GM12878 (cell line): ENCODE data around the gene CRYBA2. TPM values are rescaled to one million over a fixed set of nuclear protein-coding genes. Genes with fewer than 3 reads are reported as not detected.

Experiments
- ATAC-seq: fragments of 200-7000 bp; cut with Tn5 transposase; 3 replicates; pipeline ENCODE4 v1.9.1; 2020; ENCODE audit warnings: mild to moderate bottlenecking, moderate library complexity
- BruUV-seq: library from RNA; stranded (reverse); fragments of 400-500 nt; replicated peaks from 2 replicates; lab custom pipeline; 2021; lab: Mats Ljungman, UMichigan
- CTCF ChIA-PET: fragments of 300-600 bp; sonication (Branson Sonifier 250); formaldehyde crosslinking; extraction: SDS; loops from one replicate; lab custom pipeline; 2021; ENCODE audit warnings: inconsistent platforms; lab: Yijun Ruan, JAX
- POLR2A ChIA-PET: fragments of 350-600 bp; formaldehyde crosslinking; extraction: SDS; loops from one replicate; lab custom pipeline; 2021; ENCODE audit warnings: inconsistent platforms; lab: Charles Lee
- RAD21 ChIA-PET: fragments of 300-600 bp; sonication (Branson Sonifier 250); formaldehyde crosslinking; loops from one replicate; lab custom pipeline; 2023; ENCODE audit warnings: antibody characterized with exemption; ENCODE audit not compliant: unreplicated experiment; lab: Charles Lee
- SMC1A ChIA-PET: fragments of 300-600 bp; sonication (Branson Sonifier 250); formaldehyde crosslinking; loops from one replicate; lab custom pipeline; 2023; ENCODE audit not compliant: unreplicated experiment, uncharacterized antibody; lab: Charles Lee
- DNase-seq: peaks from one replicate; pipeline ENCODE4 v3.0.0-alpha.2; 2011; ENCODE audit warnings: low read depth, low spot score
- FAIRE-seq: peaks from 3 replicates; lab custom pipeline; 2011; peaks lifted over from hg19 to GRCh38; lab: Jason Lieb, UNC
- H2AFZ ChIP-seq: 2 replicates; pipeline ENCODE4 v1.6.0; 2011; ENCODE audit warnings: low read depth, low read length, control low read depth; ENCODE audit not compliant: control insufficient read depth
- H3K27ac ChIP-seq: 2 replicates; pipeline ENCODE4 v1.5.1; 2011; ENCODE audit warnings: control low read depth; ENCODE audit not compliant: control insufficient read depth, insufficient read depth
- H3K27me3 ChIP-seq, 2 experiments: replicated peaks in 1 of 2; 2 replicates each; pipeline versions ENCODE4 v1.6.0 to v1.6.1; 2011; ENCODE audit warnings: low read length in 1 of 2; ENCODE audit not compliant: control insufficient read depth in 2 of 2, insufficient read depth in 2 of 2
- H3K36me3 ChIP-seq, 2 experiments: 2 replicates each; pipeline ENCODE4 v1.5.1; 2011; ENCODE audit warnings: low read length in 1 of 2; ENCODE audit not compliant: control insufficient read depth in 2 of 2, insufficient read depth in 2 of 2
- H3K4me1 ChIP-seq: 2 replicates; pipeline ENCODE4 v1.6.1; 2011; ENCODE audit warnings: mild to moderate bottlenecking, low read length, moderate library complexity, mixed read lengths; ENCODE audit not compliant: control insufficient read depth, insufficient read depth
- H3K4me2 ChIP-seq: 2 replicates; pipeline ENCODE4 v1.6.0; 2011; ENCODE audit warnings: control low read depth; ENCODE audit not compliant: control insufficient read depth, insufficient read depth
- H3K4me3 ChIP-seq: fragments of 200-600 bp; sonication (generic); 2 replicates; pipeline ENCODE4 v1.5.1; 2016
- H3K79me2 ChIP-seq: 2 replicates; pipeline ENCODE4 v1.6.0; 2011; ENCODE audit warnings: low read length; ENCODE audit not compliant: control insufficient read depth, insufficient read depth
- H3K9ac ChIP-seq: 2 replicates; pipeline ENCODE4 v1.8.0; 2011; ENCODE audit warnings: low read length, control low read depth, mixed read lengths; ENCODE audit not compliant: control insufficient read depth, insufficient read depth
- H3K9me3 ChIP-seq: replicated peaks from 3 replicates; pipeline ENCODE4 v1.5.1; 2011; ENCODE audit warnings: mild to moderate bottlenecking, low read length; ENCODE audit not compliant: control insufficient read depth, insufficient read depth
- H4K20me1 ChIP-seq: 2 replicates; pipeline ENCODE4 v1.6.0; 2011; ENCODE audit not compliant: control insufficient read depth, insufficient read depth
- ASH2L ChIP-seq: fragments of 300-600, 200-600 bp; sonication (generic); IDR thresholded peaks from 2 replicates; pipeline ENCODE4 v1.6.1; 2017; ENCODE audit warnings: low read depth, mild to moderate bottlenecking, borderline replicate concordance
- EGR1 ChIP-seq, 2 experiments: IDR thresholded peaks; 1 replicate in 1 of 2; 2 replicates in 1 of 2; pipeline ENCODE4 v1.6.1; 2011 to 2012; ENCODE audit warnings: low read depth in 2 of 2, low read length in 2 of 2, borderline replicate concordance in 1 of 2, mild to moderate bottlenecking in 1 of 2, moderate library complexity in 1 of 2
- HDAC6 ChIP-seq: fragments of 200-600 bp; sonication (generic); IDR thresholded peaks from one replicate; pipeline ENCODE4 v1.8.0; 2017; ENCODE audit warnings: antibody characterized with exemption; ENCODE audit not compliant: unreplicated experiment
- POLR2A ChIP-seq: IDR thresholded peaks from 2 replicates; pipeline ENCODE4 v1.6.1; 2011; ENCODE audit warnings: low read depth, mild to moderate bottlenecking, low read length
- POU2F2 ChIP-seq: IDR thresholded peaks from 3 replicates; pipeline ENCODE4 v1.6.1; 2011; ENCODE audit warnings: low read depth, mild to moderate bottlenecking, low read length, borderline replicate concordance
- TAF1 ChIP-seq: IDR thresholded peaks from 2 replicates; pipeline ENCODE4 v1.6.1; 2011; ENCODE audit warnings: mild to moderate bottlenecking, low read depth, low read length, borderline replicate concordance
- TARDBP ChIP-seq: IDR thresholded peaks from 2 replicates; pipeline ENCODE4 v1.6.1; 2016; ENCODE audit warnings: borderline replicate concordance
- ZBTB4 ChIP-seq: fragments of 450-650 bp; formaldehyde crosslinking; IDR thresholded peaks from 2 replicates; pipeline ENCODE4 v1.4.0; 2022; ENCODE audit warnings: mild to moderate bottlenecking, moderate library complexity
- WGBS: methylation state at CpG from one replicate; pipeline ENCODE4 v1.1.6; 2016; ENCODE audit warnings: low lambda C conversion rate; ENCODE audit not compliant: insufficient replicate concordance, insufficient coverage; ENCODE audit errors: missing lambda C conversion rate; 5-methylcytosine and 5-hydroxymethylcytosine counted together
- in situ Hi-C: fragments of 300-500 bp; cut with MboI; formaldehyde crosslinking; loops from 9 replicates; pipeline ENCODE4 v1.14.3; 2018; ENCODE audit warnings: mixed read lengths
- intact Hi-C: fragments of 100-400 bp; cut with micrococcal nuclease; formaldehyde crosslinking; loops from one replicate; pipeline ENCODE4 v1.14.2; 2022; ENCODE audit not compliant: unreplicated experiment
- polyA plus RNA-seq, 11 experiments: library from polyadenylated mRNA; depleted of rRNA in 4 of 11; unstranded in 6 of 11; stranded (reverse) in 5 of 11; fragments of >200 nt; fragmentation: Nextera tagmentation in 4 of 11; fragmentation: Illumina TruSeq in 1 of 11; extraction: Ambion mirVana in 4 of 11; extraction: Trizol in 1 of 11; gene quantifications; 1 replicate in 1 of 11; 2 replicates in 10 of 11; pipeline versions ENCODE4 v1.2.1 to v1.2.3, GENCODE V29; 2011 to 2016; ENCODE audit warnings: inconsistent platforms in 2 of 11, missing spikeins in 2 of 11, low read depth in 1 of 11
- total RNA-seq, 4 experiments: library from RNA; depleted of rRNA in 3 of 4; stranded (reverse); fragments of >200 nt in 3 of 4; fragmentation: Illumina TruSeq in 1 of 4; extraction: Trizol in 1 of 4; gene quantifications; 2 replicates each; pipeline versions ENCODE4 v1.2.1 to v1.2.3, GENCODE V29; 2013 to 2021

CRYBA2 gene
- total and polyA plus RNA-seq, 10 of the 15 experiments (the other 5 are each of a cell fraction or from before 2014, with no cell fraction given), result not detected

- Histone ChIP-seq H2AFZ (no peak overlapping the region), H3K4me3 (no peak overlapping the region), H3K36me3 (no peaks in the 10 kb centered on the region), H3K4me1 (no peaks in the 10 kb centered on the region), H3K4me2 (no peak overlapping the region), H3K27ac (no peak overlapping the region), H3K27me3 (peaks cover 1 to 2% of the 10 kb centered on the region in 2 experiments; a peak in 1 of 4 replicates), H4K20me1 (no peaks in the 10 kb centered on the region), H3K9me3 (no peaks in the 10 kb centered on the region), H3K9ac (no peak overlapping the region), H3K79me2 (no peaks in the 10 kb centered on the region)
- DNase-seq (no peak), ATAC-seq (no peak), FAIRE-seq (no peak)
- in situ Hi-C loops (no loop called here), intact Hi-C loops (no loop called here)
- ChIA-PET CTCF (interaction anchor here (0.9 to 1.5 kb wide), 3 partner anchors 12 to 137 kb away, joined by 3 to 4 read pairs (median 3); no protein-coding TSS in a partner anchor), RAD21 (no interaction called here), POLR2A (no interaction called here), SMC1A (no interaction called here)
- BruUV-seq, result no TSS peak
- TF ChIP-seq TAF1 (no peak), POU2F2 (no peak), ZBTB4 (no peak), HDAC6 (no peak), ASH2L (no peak), TARDBP (no peak), POLR2A (no peak), EGR1 (IDR thresholded peaks at IDR 0.05; ENCODE audit: borderline replicate concordance in 1 of 2, low read depth in 2 of 2, low read length in 2 of 2) (no peak)
- 39% methylated on average over 14 of the region's 14 CpGs for WGBS
These were observed 24.1 kb upstream of the CRYBA2 start for GRCh38 chr2:219017201-219017931.
